Neural cell (in vitro differentiated cells): Measurements from ENCODE around the gene NANOS1. TPM values are rescaled to one million over a fixed set of nuclear protein-coding genes. Genes with fewer than 3 reads are reported as not detected.

Experiments used
- H2AFZ ChIP-seq: fragments of 200-600, 300-800 bp; sonication (generic), shearing (Covaris generic); 2 replicates; pipeline ENCODE4 v1.6.0; 2014; ENCODE audit warnings: low read depth, mild to moderate bottlenecking, antibody characterized with exemption, low read length, moderate library complexity
- H3F3A ChIP-seq: fragments of 200-600 bp; shearing (Covaris generic); 2 replicates; pipeline ENCODE4 v1.6.1; 2016; ENCODE audit warnings: mild to moderate bottlenecking, moderate library complexity, mixed read lengths, antibody characterized with exemption, low read length; ENCODE audit not compliant: insufficient read depth, poor library complexity, severe bottlenecking
- H3K27ac ChIP-seq: fragments of 200-600, 300-800 bp; sonication (generic), shearing (Covaris generic); 2 replicates; pipeline ENCODE4 v1.5.1; 2014; ENCODE audit warnings: mild to moderate bottlenecking, low read length, moderate library complexity
- H3K27me3 ChIP-seq: fragments of 300-800, 200-600 bp; sonication (generic), shearing (Covaris generic); 2 replicates; pipeline ENCODE4 v1.6.0; 2014; ENCODE audit warnings: mild to moderate bottlenecking, low read depth, low read length, moderate library complexity; ENCODE audit not compliant: insufficient read depth
- H3K36me3 ChIP-seq: fragments of 300-800, 200-600 bp; sonication (generic), shearing (Covaris generic); 2 replicates; pipeline ENCODE4 v1.5.1; 2014; ENCODE audit warnings: mild to moderate bottlenecking, antibody characterized with exemption, low read length, moderate library complexity; ENCODE audit not compliant: insufficient read depth
- H3K4me2 ChIP-seq: fragments of 300-800, 200-600 bp; sonication (generic), shearing (Covaris generic); 2 replicates; pipeline ENCODE4 v1.6.0; 2014; ENCODE audit warnings: mild to moderate bottlenecking, low read length
- H3K4me3 ChIP-seq: fragments of 300-800, 200-600 bp; sonication (generic), shearing (Covaris generic); 2 replicates; pipeline ENCODE4 v1.5.1; 2014; ENCODE audit warnings: mild to moderate bottlenecking, low read length, moderate library complexity
- H3K79me2 ChIP-seq: fragments of 200-600 bp; shearing (Covaris generic); replicated peaks from 2 replicates; pipeline ENCODE4 v1.6.0; 2014; ENCODE audit warnings: mild to moderate bottlenecking, low read length, moderate library complexity; ENCODE audit not compliant: insufficient read depth
- H3K9ac ChIP-seq: fragments of 300-800, 200-600 bp; sonication (generic), shearing (Covaris generic); 2 replicates; pipeline ENCODE4 v1.6.1; 2016; ENCODE audit warnings: mild to moderate bottlenecking, low read length, mixed read lengths
- H3K9me2 ChIP-seq: fragments of 200-600 bp; shearing (Covaris generic); 2 replicates; pipeline ENCODE4 v1.6.1; 2016; ENCODE audit warnings: mild to moderate bottlenecking, low read length, mixed read lengths; ENCODE audit not compliant: insufficient read depth
- H3K9me3 ChIP-seq: fragments of 200-600, 300-800 bp; sonication (generic), shearing (Covaris generic); 2 replicates; pipeline ENCODE4 v1.6.1; 2016; ENCODE audit warnings: mild to moderate bottlenecking, mixed run types, low read length, moderate library complexity, mixed read lengths
- H4K20me1 ChIP-seq: fragments of 200-600 bp; shearing (Covaris generic); 2 replicates; pipeline ENCODE4 v1.6.1; 2016; ENCODE audit warnings: mild to moderate bottlenecking, mixed run types; ENCODE audit not compliant: insufficient read depth
- EP300 ChIP-seq: fragments of 450-650 bp; conservative IDR thresholded peaks from 2 replicates; pipeline ENCODE4 v1.6.1; 2014; ENCODE audit warnings: antibody characterized with exemption, mild to moderate bottlenecking, moderate library complexity; ENCODE audit not compliant: poor library complexity, severe bottlenecking
- EZH2 ChIP-seq: fragments of 200-600, 300-800 bp; shearing (Covaris generic), sonication (generic); IDR thresholded peaks from 2 replicates; pipeline ENCODE4 v1.6.1; 2014; ENCODE audit warnings: antibody characterized with exemption, low read length, borderline replicate concordance, mild to moderate bottlenecking; ENCODE audit not compliant: insufficient read depth, poor library complexity, severe bottlenecking
- MXI1 ChIP-seq: fragments of 450-650 bp; conservative IDR thresholded peaks from 2 replicates; pipeline ENCODE4 v1.6.1; 2014; ENCODE audit warnings: antibody characterized with exemption, mild to moderate bottlenecking; ENCODE audit not compliant: poor library complexity, severe bottlenecking
- POLR2AphosphoS5 ChIP-seq: IDR thresholded peaks from 2 replicates; pipeline ENCODE4 v1.6.1; 2012
- RAD21 ChIP-seq: fragments of 450-650 bp; conservative IDR thresholded peaks from 2 replicates; pipeline ENCODE4 v1.6.1; 2014; ENCODE audit warnings: antibody characterized with exemption, mild to moderate bottlenecking, moderate library complexity
- SMC3 ChIP-seq: fragments of 450-650 bp; conservative IDR thresholded peaks from 2 replicates; pipeline ENCODE4 v1.6.1; 2014; ENCODE audit warnings: antibody characterized with exemption, mild to moderate bottlenecking, moderate library complexity; ENCODE audit not compliant: poor library complexity
- TAF1 ChIP-seq: IDR thresholded peaks from 2 replicates; pipeline ENCODE4 v1.6.1; 2012; ENCODE audit warnings: low read depth
- polyA plus RNA-seq: library from polyadenylated mRNA; depleted of rRNA; stranded (reverse); fragments of >200 nt; gene quantifications from 2 replicates; pipeline ENCODE4 v1.2.3, GENCODE V29; 2014
- TF ChIP-seq, protein P1 (sequence below): IDR thresholded peaks from 2 replicates; pipeline ENCODE4 v1.6.1; 2012; ENCODE audit warnings: borderline replicate concordance
- TF ChIP-seq, protein P2 (sequence below): fragments of 450-650 bp; IDR thresholded peaks from 2 replicates; pipeline ENCODE4 v1.5.1; 2014; ENCODE audit warnings: antibody characterized with exemption, mild to moderate bottlenecking, moderate library complexity; ENCODE audit not compliant: poor library complexity, severe bottlenecking

Gene NANOS1
- polyA plus RNA-seq, 1 donor from 2014 or later, result 29.1 TPM

DNA sequence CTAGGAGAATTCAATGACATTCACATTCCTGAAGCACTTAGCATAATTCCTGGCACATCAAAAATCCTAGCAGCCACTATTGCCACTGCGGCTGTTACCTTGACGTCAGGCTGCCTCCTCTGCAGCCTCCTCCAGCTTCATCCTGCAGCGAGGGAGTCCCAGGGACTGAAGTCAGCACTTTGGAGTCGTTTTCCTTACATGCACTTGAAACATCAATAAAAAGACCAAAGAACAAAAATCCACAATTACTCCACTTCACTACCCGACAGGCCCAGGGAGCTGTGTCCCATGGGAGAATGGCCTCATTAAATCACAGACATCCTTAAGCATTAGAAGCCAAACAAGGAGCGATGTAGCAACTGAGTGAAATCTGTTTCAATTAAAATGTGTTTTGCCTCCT lies 48.6 kb upstream of the NANOS1 start:
- Histone ChIP-seq H3K9me3 (no peaks in the 10 kb centered on the region), H2AFZ (no peak overlapping the region), H3K36me3 (no peaks in the 10 kb centered on the region), H3K4me2 (no peak overlapping the region), H3K27me3 (no peaks in the 10 kb centered on the region), H3F3A (no peaks in the 10 kb centered on the region), H3K27ac (no peak overlapping the region), H3K9ac (peak overlapping the region; percentile 9), H3K4me3 (no peak overlapping the region), H4K20me1 (no peaks in the 10 kb centered on the region), H3K9me2 (no peaks in the 10 kb centered on the region), H3K79me2 (no peaks in the 10 kb centered on the region)
- no peak for TF ChIP-seq SMC3
- TF ChIP-seq TAF1, result no peak
- no peak for TF ChIP-seq RAD21
- no peak for TF ChIP-seq EZH2
- TF ChIP-seq MXI1, result no peak
- TF ChIP-seq, protein P1, sequence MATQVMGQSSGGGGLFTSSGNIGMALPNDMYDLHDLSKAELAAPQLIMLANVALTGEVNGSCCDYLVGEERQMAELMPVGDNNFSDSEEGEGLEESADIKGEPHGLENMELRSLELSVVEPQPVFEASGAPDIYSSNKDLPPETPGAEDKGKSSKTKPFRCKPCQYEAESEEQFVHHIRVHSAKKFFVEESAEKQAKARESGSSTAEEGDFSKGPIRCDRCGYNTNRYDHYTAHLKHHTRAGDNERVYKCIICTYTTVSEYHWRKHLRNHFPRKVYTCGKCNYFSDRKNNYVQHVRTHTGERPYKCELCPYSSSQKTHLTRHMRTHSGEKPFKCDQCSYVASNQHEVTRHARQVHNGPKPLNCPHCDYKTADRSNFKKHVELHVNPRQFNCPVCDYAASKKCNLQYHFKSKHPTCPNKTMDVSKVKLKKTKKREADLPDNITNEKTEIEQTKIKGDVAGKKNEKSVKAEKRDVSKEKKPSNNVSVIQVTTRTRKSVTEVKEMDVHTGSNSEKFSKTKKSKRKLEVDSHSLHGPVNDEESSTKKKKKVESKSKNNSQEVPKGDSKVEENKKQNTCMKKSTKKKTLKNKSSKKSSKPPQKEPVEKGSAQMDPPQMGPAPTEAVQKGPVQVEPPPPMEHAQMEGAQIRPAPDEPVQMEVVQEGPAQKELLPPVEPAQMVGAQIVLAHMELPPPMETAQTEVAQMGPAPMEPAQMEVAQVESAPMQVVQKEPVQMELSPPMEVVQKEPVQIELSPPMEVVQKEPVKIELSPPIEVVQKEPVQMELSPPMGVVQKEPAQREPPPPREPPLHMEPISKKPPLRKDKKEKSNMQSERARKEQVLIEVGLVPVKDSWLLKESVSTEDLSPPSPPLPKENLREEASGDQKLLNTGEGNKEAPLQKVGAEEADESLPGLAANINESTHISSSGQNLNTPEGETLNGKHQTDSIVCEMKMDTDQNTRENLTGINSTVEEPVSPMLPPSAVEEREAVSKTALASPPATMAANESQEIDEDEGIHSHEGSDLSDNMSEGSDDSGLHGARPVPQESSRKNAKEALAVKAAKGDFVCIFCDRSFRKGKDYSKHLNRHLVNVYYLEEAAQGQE, result peak; percentile 76
- no peak for TF ChIP-seq EP300

DNA sequence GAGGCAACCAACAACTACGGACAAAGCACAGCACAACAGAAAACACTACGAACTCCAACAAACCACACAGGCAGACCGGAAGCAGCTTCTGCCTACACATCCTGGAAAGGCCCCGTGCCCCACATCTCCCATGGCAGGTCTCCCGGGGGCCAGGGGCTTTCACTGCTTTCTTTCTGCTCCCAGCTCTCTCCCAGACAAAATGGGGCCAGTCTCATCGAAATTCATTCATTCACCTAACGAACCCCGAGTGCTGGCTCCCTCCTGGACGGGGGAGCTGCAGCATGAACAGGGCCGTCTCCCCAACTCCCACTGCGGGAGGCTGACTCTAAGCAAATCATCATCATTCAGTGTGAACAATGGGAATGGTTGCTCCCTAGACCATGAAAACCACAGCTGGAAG lies 47.6 kb upstream of the NANOS1 start:
- H3K4me2 ChIP-seq, result no peak overlapping the region
- no peak overlapping the region for H2AFZ ChIP-seq
- H3F3A ChIP-seq, result no peaks in the 10 kb centered on the region

DNA sequence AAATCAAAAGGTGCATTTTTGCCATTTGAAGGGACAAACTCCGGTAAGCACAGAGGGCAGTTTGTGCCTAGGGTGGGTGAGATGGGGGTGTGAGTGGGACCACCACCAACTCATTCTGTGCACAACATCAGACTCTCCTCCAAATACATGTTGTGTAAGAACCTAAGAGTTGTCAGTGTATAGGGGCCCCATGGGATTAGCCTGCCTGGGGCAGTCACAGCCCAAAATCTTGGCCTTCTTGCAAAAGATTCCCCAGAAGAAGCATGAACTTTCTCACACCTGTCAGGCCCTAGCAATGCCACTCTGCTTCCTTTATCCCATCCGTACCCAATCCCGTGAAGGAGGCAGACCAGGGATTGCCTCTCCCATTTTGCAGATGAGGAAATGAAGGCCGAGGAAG lies 47.1 kb upstream of the NANOS1 start:
- TF ChIP-seq, protein P1, result no peak
- TF ChIP-seq EZH2 (no peak), POLR2AphosphoS5 (no peak), MXI1 (no peak), TAF1 (no peak), SMC3 (no peak), RAD21 (no peak), EP300 (no peak)
- TF ChIP-seq, protein P2, sequence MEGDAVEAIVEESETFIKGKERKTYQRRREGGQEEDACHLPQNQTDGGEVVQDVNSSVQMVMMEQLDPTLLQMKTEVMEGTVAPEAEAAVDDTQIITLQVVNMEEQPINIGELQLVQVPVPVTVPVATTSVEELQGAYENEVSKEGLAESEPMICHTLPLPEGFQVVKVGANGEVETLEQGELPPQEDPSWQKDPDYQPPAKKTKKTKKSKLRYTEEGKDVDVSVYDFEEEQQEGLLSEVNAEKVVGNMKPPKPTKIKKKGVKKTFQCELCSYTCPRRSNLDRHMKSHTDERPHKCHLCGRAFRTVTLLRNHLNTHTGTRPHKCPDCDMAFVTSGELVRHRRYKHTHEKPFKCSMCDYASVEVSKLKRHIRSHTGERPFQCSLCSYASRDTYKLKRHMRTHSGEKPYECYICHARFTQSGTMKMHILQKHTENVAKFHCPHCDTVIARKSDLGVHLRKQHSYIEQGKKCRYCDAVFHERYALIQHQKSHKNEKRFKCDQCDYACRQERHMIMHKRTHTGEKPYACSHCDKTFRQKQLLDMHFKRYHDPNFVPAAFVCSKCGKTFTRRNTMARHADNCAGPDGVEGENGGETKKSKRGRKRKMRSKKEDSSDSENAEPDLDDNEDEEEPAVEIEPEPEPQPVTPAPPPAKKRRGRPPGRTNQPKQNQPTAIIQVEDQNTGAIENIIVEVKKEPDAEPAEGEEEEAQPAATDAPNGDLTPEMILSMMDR, result no peak
- Histone ChIP-seq H3K4me3 (no peak overlapping the region), H3K9me2 (no peaks in the 10 kb centered on the region), H3K9me3 (no peaks in the 10 kb centered on the region), H3K27ac (no peak overlapping the region), H3K79me2 (no peaks in the 10 kb centered on the region), H2AFZ (no peak overlapping the region), H3K9ac (no peak overlapping the region), H3K27me3 (no peaks in the 10 kb centered on the region), H4K20me1 (no peaks in the 10 kb centered on the region), H3K4me2 (no peak overlapping the region), H3F3A (no peaks in the 10 kb centered on the region), H3K36me3 (no peaks in the 10 kb centered on the region)

More for the DNA sequence above, 47.6 kb upstream of the NANOS1 start:
- H3K9ac ChIP-seq, result no peak overlapping the region
- H4K20me1 ChIP-seq, result no peaks in the 10 kb centered on the region
- H3K4me3 ChIP-seq, result no peak overlapping the region
- no peaks in the 10 kb centered on the region for H3K79me2 ChIP-seq
- no peaks in the 10 kb centered on the region for H3K9me2 ChIP-seq
- H3K36me3 ChIP-seq, result no peaks in the 10 kb centered on the region
- no peaks in the 10 kb centered on the region for H3K27me3 ChIP-seq
- no peak overlapping the region for H3K27ac ChIP-seq
- H3K9me3 ChIP-seq, result no peaks in the 10 kb centered on the region
- no peak for TF ChIP-seq SMC3
- TF ChIP-seq EZH2, result no peak
- TF ChIP-seq POLR2AphosphoS5, result no peak
- TF ChIP-seq MXI1, result no peak
